OCI-LY7 (cell line): ENCODE measurements around the gene ECI2. TPM values are rescaled to one million over a fixed set of nuclear protein-coding genes. Genes with fewer than 3 reads are reported as not detected.

Source experiments
- BruUV-seq: library from RNA; stranded (reverse); fragments of 400-500 nt; replicated peaks from 2 replicates; lab custom pipeline; 2021; lab: Mats Ljungman, UMichigan
- CTCF ChIA-PET: fragments of 300-600 bp; sonication (Branson Sonifier 250); formaldehyde crosslinking; loops from one replicate; lab custom pipeline; 2022; ENCODE audit warnings: antibody characterized with exemption; ENCODE audit not compliant: unreplicated experiment; lab: Charles Lee
- POLR2A ChIA-PET: fragments of 300-600 bp; sonication (Branson Sonifier 250); formaldehyde crosslinking; loops from one replicate; lab custom pipeline; 2022; ENCODE audit warnings: antibody characterized with exemption; lab: Charles Lee
- DNase-seq: peaks from one replicate; pipeline ENCODE4 v3.0.0-alpha.2; 2015; ENCODE audit warnings: low spot score
- H2AFZ ChIP-seq: fragments of 200-600 bp; sonication (generic), shearing (Covaris generic); 2 replicates; pipeline ENCODE4 v1.6.1; 2014; ENCODE audit warnings: mild to moderate bottlenecking, antibody characterized with exemption, low read length, moderate library complexity
- H3K27ac ChIP-seq: fragments of 200-600 bp; sonication (generic); 2 replicates; pipeline ENCODE4 v1.5.1; 2014; ENCODE audit warnings: mixed run types, low read depth, mild to moderate bottlenecking, moderate library complexity, low read length, inconsistent platforms; ENCODE audit not compliant: poor library complexity, severe bottlenecking
- H3K36me3 ChIP-seq: fragments of 200-600 bp; sonication (generic); 2 replicates; pipeline ENCODE4 v1.6.1; 2014; ENCODE audit warnings: mild to moderate bottlenecking, antibody characterized with exemption, low read length, moderate library complexity, mixed read lengths; ENCODE audit not compliant: insufficient read depth
- H3K4me1 ChIP-seq: fragments of 200-600 bp; sonication (generic); 2 replicates; pipeline ENCODE4 v1.5.1; 2014; ENCODE audit warnings: mild to moderate bottlenecking, low read length; ENCODE audit not compliant: insufficient read depth, poor library complexity, severe bottlenecking
- H3K4me2 ChIP-seq: fragments of 200-600 bp; sonication (generic); 2 replicates; pipeline ENCODE4 v1.6.1; 2014; ENCODE audit warnings: mild to moderate bottlenecking, low read length
- H3K4me3 ChIP-seq: fragments of 200-600 bp; sonication (generic); 2 replicates; pipeline ENCODE4 v1.5.1; 2014; ENCODE audit warnings: mild to moderate bottlenecking, low read depth, low read length; ENCODE audit not compliant: poor library complexity, severe bottlenecking
- H3K79me2 ChIP-seq: fragments of 200-600 bp; sonication (generic); 2 replicates; pipeline ENCODE4 v1.6.1; 2016; ENCODE audit warnings: low read depth, mild to moderate bottlenecking, low read length, moderate library complexity, mixed read lengths; ENCODE audit not compliant: insufficient read depth
- H3K9me2 ChIP-seq: fragments of 200-600 bp; sonication (generic); 2 replicates; pipeline ENCODE4 v1.6.1; 2016; ENCODE audit warnings: mild to moderate bottlenecking, low read length, mixed read lengths; ENCODE audit not compliant: insufficient read depth
- H3K9me3 ChIP-seq: fragments of 200-600 bp; sonication (generic); 2 replicates; pipeline ENCODE4 v1.6.1; 2014; ENCODE audit warnings: mild to moderate bottlenecking, mixed run types, low read length, mixed read lengths
- H4K20me1 ChIP-seq: fragments of 200-600 bp; sonication (generic); 2 replicates; pipeline ENCODE4 v1.6.1; 2014; ENCODE audit warnings: mild to moderate bottlenecking, antibody characterized with exemption, low read length, moderate library complexity, mixed read lengths; ENCODE audit not compliant: insufficient read depth
- CTCF ChIP-seq: fragments of 200-600 bp; sonication (generic); conservative IDR thresholded peaks from 2 replicates; pipeline ENCODE4 v1.5.1; 2014; ENCODE audit warnings: mild to moderate bottlenecking, antibody characterized with exemption, low read length, moderate library complexity, mixed read lengths
- EZH2phosphoT487 ChIP-seq: fragments of 200-600 bp; sonication (generic); IDR thresholded peaks from 2 replicates; pipeline ENCODE4 v1.6.1; 2018; ENCODE audit warnings: low read depth, borderline replicate concordance, mild to moderate bottlenecking, mixed run types, antibody characterized with exemption, low read length, moderate library complexity, mixed read lengths
- intact Hi-C: fragments of 100-400 bp; cut with micrococcal nuclease; formaldehyde crosslinking; loops from one replicate; pipeline ENCODE4 v1.10.0; 2022; ENCODE audit not compliant: unreplicated experiment
- total RNA-seq, 2 experiments: library from RNA; depleted of rRNA in 1 of 2; stranded (reverse); fragments of >200 nt in 1 of 2; shearing (Covaris generic) in 1 of 2; gene quantifications; 2 replicates each; pipeline ENCODE4 v1.2.3, GENCODE V29; 2014 to 2022

The ECI2 gene
- total RNA-seq, 2 experiments from 2014 or later: 49.3 to 50.4 TPM

GRCh38 chr6:4155848-4156466 is 20.6 kb upstream of the ECI2 start:
- no peaks in the 10 kb centered on the region for H3K79me2 ChIP-seq
- POLR2A ChIA-PET: interaction anchor here (0.6 kb wide), 1 partner anchor 365 kb away, joined by 3 read pairs; no protein-coding TSS in a partner anchor
- H2AFZ ChIP-seq: peak overlapping the region; percentile 88
- H4K20me1 ChIP-seq: no peaks in the 10 kb centered on the region
- no peaks in the 10 kb centered on the region for H3K9me2 ChIP-seq
- peak overlapping the region; percentile 10; the same call in 1 of the 2 replicates for H3K4me2 ChIP-seq
- BruUV-seq: no TSS peak
- peaks cover 31% of the 10 kb centered on the region for H3K4me1 ChIP-seq
- peaks cover 4% of the 10 kb centered on the region; the same call in 1 of the 2 replicates for H3K9me3 ChIP-seq
- intact Hi-C loops: loop anchor here (1.0 to 5.0 kb wide), 3 partner anchors 21 to 414 kb away; partner anchors contain the start of gene ECI2
- CTCF ChIA-PET: no interaction called here
- peak; percentile 80 for DNase-seq
- no peak overlapping the region for H3K27ac ChIP-seq
- TF ChIP-seq CTCF (peak; percentile 95), EZH2phosphoT487 (no peak)
- H3K36me3 ChIP-seq: no peaks in the 10 kb centered on the region
- H3K4me3 ChIP-seq: no peak overlapping the region

- CTCF ChIA-PET: interaction anchor here (0.7 to 1.4 kb wide), 2 partner anchors 15 to 132 kb away, joined by 4 read pairs; a partner anchor contains a TSS
- peak; percentile 69 for DNase-seq
- Histone ChIP-seq H3K4me3 (peak overlapping the region; percentile 56), H4K20me1 (no peaks in the 10 kb centered on the region), H3K4me2 (peak overlapping the region; percentile 70), H3K36me3 (no peaks in the 10 kb centered on the region), H3K4me1 (peaks cover 31% of the 10 kb centered on the region), H2AFZ (peak overlapping the region; percentile 88), H3K79me2 (no peaks in the 10 kb centered on the region), H3K9me3 (peaks cover 9% of the 10 kb centered on the region; the same call in 1 of the 2 replicates), H3K9me2 (no peaks in the 10 kb centered on the region), H3K27ac (peak overlapping the region; percentile 71)
- BruUV-seq: no TSS peak
- TF ChIP-seq CTCF (no peak), EZH2phosphoT487 (no peak)
- POLR2A ChIA-PET: interaction anchor here (0.8 to 1.8 kb wide), 12 partner anchors 12 to 142 kb away, joined by 3 to 16 read pairs (median 4); partner anchors contain the start of gene ECI2
- intact Hi-C loops: no loop called here
Measured at GRCh38 chr6:4153514-4153985, 18.2 kb upstream of the ECI2 start.

GRCh38 chr6:4145083-4145482 is 9.7 kb upstream of the ECI2 start:
- Histone ChIP-seq H3K9me2 (no peaks in the 10 kb centered on the region), H3K4me1 (no peaks in the 10 kb centered on the region), H3K9me3 (0 out of 2 replicates have a peak, but pooled peaks cover 8% of the 10 kb centered on the region), H3K4me3 (no peak overlapping the region), H3K79me2 (no peaks in the 10 kb centered on the region), H4K20me1 (no peaks in the 10 kb centered on the region), H3K4me2 (no peak overlapping the region), H3K27ac (no peak overlapping the region), H2AFZ (no peak overlapping the region), H3K36me3 (no peaks in the 10 kb centered on the region)
- BruUV-seq: no TSS peak
- TF ChIP-seq CTCF (no peak), EZH2phosphoT487 (no peak)
- intact Hi-C loops: no loop called here
- POLR2A ChIA-PET: interaction anchor here (1.2 to 1.7 kb wide), 2 partner anchors 8 to 10 kb away, joined by 4 to 5 read pairs; no protein-coding TSS in a partner anchor
- CTCF ChIA-PET: no interaction called here
- DNase-seq: no peak
